ENCODE data around the gene POU4F3.

DNA sequence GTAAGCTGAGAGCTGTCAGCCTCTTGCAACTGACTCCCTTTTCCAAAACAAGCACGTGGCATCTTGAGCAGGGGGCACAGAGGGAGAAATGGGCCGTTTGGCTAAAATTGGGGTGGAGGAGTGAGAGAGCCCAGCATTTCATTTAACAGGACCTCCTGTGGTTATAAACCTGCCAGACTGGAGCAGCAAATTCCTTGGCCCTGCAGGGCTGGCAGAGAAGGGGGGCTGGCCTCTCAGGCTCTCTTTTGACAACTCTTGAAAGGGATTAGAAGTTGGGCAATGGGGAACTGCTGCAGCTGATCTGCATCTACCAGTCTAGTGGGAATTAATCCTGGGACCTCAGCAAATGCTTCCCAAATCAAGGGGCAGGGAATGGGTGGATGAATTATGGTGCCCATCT lies 7.2 kb upstream of the POU4F3 start:
- TF ChIP-seq POLR2A (IDR thresholded peaks at IDR 0.05) = no peak
- TF ChIP-seq, protein P1, sequence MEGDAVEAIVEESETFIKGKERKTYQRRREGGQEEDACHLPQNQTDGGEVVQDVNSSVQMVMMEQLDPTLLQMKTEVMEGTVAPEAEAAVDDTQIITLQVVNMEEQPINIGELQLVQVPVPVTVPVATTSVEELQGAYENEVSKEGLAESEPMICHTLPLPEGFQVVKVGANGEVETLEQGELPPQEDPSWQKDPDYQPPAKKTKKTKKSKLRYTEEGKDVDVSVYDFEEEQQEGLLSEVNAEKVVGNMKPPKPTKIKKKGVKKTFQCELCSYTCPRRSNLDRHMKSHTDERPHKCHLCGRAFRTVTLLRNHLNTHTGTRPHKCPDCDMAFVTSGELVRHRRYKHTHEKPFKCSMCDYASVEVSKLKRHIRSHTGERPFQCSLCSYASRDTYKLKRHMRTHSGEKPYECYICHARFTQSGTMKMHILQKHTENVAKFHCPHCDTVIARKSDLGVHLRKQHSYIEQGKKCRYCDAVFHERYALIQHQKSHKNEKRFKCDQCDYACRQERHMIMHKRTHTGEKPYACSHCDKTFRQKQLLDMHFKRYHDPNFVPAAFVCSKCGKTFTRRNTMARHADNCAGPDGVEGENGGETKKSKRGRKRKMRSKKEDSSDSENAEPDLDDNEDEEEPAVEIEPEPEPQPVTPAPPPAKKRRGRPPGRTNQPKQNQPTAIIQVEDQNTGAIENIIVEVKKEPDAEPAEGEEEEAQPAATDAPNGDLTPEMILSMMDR (IDR thresholded peaks at IDR 0.05) = no peak
